CD4-positive, alpha-beta T cell treated with Interleukin-17A for 1 hour (primary cell): Measurements from ENCODE around the gene ZNF682.
"Not testable (repeated sequence)": the region's sequence is repeated elsewhere in the genome, so short reads cannot be mapped to it uniquely, and the experiment has no call there.

Experiments used
- DNase-seq: peaks from one replicate; pipeline ENCODE4 v3.0.0-alpha.2; 2020

ZNF682 gene

DNA sequence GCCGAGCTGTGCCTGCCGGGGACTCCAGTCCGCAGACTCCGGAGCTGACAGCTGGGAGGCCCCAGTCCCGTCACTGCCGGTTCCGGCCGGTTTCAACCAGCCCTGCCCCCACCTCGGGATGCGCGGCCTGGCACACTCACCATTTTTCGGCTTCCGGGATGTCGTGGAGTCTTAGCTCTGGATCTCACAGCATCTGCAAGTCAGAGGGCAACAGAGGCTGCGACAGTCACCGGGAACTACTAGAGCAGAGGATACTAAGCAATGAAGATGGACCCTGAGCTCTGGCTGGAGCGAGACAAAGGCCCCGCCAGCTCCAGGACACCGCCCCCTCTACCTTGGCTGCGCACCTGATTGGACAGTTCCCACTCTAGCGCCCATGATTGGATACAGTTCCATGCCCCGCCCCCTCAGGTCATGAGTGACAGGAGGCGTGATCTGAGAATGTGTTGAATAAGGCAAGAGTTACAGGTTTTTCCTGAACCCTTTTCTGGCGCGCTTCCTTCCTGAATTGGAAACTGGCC is at the start of gene ZNF682:
Gene ZNF682, minus strand, starts transcription at position 303 of the 521 bp plus-strand sequence. Its CDS starts 160 bp downstream, at position 143.
- DNase-seq: peak; percentile 97

DNA sequence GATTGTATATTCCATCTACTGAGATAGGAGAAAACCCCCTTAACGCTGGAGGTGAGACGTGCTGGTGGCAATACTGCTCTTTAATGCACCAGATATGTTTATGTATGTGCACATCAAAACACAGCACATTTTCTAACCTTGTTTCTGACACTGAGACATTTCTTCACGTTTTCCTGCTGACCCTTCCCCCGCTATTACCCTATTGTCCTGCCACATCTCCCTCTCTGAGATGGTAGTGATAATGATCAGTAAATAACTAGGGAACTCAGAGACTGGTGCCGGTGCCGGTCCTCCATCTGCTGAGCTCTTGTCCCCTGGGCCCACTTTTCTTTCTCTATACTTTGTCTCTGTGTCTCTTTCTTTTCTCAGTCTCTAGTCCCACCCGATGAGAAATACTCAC is 43.6 kb upstream of the ZNF682 start:
- not testable (repeated sequence) for DNase-seq

DNA sequence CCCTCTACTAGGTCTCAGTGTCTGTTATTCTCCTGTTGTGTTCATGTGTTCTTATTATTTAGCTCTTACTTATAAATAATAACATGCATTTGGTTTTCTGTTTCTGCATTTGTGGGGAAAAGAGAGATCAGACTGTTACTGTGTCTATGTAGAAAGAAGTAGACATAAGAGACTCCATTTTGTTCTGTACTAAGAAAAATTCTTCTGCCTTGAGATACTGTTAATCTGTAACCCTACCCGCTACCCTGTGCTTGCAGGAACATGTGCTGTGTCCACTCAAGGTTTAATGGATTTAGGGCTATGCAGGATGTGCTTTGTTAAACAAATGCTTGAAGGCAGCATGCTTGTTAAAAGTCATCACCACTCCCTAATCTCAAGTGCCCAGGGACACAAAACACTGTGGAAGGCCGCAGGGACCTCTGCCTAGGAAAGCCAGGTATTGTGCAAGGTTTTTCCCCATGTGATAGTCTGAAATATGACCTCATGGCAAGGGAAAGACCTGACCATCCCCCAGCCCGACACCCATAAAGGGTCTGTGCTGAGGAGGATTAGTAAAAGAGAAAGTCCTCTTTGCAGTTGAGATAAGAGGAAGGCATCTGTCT is 43.0 kb upstream of the ZNF682 start:
- not testable (repeated sequence) for DNase-seq

DNA sequence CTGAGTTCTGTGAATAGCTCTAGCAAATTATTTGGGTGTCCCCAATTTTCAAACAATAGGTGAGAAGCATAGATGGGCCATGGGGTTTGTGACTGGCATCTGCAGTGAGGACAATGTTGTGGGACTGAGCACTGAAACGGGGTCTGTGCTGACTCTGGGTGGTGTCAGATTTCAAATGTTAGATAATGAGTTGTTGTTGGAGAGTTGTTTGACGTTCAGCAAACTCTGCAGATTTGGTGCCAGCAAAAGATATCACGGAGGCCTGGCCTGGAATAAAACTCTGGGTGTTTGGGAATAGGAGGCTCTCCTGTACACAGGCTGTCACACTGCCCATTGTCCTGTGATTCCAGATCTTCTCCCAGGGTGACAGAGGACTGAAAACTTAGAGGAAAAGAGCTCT is 41.4 kb upstream of the ZNF682 start:
- DNase-seq: no peak

DNA sequence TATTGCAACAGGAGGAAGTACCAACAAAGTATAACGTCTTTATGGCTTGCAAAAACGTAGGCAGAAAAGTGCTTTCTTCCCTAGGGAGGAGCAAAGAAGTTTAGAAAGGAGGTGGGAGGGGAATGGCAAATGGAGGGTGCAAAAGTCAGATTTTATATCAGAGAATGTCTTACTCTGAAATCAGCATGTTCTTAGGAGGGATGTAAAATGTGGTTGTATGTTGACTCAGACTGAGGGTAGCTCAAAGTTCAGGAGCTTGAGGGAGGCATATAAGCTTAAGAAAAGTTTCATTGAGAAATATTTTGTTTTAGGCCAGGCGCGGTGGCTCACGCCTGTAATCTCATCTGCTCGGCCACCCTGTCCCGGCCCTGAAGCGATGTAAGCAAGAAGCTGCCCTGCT is 40.2 kb upstream of the ZNF682 start:
- DNase-seq: no peak

DNA sequence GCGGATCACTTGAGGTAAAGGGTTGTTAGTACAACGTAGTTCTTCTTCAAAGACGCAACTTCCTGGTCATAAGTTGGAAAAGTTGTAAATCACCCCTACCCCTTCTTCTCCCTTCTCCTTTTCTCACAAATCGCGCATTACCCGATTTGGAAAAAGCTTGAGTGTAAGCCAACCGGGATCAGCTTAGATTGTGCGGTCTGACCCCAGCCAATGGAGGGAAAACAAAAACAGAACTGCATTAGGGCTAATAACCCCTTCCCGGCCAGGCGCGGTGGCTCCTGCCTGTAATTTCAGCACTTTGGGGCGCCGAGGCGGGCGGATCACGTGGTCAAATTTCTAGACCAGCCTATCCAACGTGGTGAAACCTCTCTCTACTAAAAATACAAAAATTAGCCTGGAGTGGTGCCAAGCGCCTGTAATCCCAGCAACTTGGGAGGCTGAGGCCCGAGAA is 39.3 kb upstream of the ZNF682 start:
- DNase-seq: peak; percentile 7

DNA sequence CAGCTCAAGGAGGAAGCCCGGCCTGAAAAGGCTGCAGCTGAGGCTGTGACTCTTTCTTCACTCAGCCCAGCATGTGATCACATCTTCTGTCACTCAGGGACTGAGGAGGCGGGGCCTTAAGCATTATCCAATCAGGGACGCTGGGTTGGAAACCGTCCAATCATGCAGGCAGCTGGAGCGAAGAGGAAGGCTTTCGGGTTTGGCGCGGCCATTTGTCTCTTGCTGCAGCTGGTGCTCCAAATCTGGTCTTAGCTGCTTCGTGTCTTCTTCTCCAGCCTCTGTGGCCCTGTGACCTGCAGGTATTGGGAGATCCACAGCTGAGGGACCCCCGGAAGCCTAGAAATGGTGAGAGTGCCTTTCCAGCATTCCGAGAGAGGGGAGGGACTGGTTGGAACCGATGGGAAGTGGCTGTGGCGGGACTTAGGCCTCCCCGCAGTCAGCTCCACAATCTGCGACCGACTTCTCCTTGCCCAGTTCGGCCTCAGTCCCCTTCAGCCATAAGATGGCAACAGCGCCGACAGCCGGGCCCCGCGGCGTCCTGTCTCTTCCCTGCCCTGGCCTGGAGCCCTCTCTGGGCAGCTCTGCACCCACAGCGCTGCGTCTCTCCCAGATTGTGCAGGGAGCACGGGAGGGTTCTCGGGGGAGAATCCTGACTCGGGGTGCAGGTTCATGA is 38.6 kb upstream of the ZNF682 start, which contains the start of gene ZNF90:
Gene ZNF90, plus strand, starts transcription at position 210 of the 673 bp plus-strand sequence. Its CDS starts 133 bp downstream, at position 343.
- peak; percentile 93 for DNase-seq

DNA sequence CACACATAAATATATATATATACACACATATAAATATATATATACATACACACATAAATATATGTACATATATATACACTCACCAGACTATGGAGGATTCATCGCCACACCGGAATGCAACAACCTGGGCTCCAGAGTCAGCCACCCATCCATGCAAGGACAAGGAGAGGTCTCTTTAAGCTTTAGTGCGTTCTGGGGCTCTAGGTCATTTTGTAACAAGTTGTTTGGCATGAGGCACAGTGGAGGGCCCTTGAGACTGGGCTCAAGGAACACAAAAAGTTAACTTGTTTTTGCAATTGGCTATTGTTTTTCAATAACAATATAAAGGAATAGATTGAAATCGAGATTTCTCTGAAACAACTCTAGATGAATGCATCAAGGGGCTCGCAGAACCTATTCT is 33.6 kb upstream of the ZNF682 start:
- no peak for DNase-seq

DNA sequence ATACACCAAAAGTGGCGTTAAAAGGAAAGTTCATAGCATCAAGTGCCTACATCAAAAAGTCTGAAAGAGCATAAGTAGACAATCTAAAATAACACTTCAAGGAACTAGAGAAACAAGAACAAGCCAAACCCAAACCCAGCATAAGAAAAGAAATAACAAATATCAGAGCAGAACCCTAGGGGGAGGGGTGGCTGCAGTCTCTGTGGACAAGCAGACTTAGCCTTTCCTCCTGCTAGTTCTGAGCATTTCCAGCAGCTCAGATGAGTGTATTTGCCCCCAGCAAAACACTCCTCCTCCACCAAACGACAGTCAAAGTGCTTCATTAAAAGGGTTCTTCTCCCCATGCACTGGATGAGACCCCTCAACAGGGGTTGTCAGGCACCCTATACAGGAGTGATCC is 31.4 kb upstream of the ZNF682 start:
- DNase-seq: no peak

DNA sequence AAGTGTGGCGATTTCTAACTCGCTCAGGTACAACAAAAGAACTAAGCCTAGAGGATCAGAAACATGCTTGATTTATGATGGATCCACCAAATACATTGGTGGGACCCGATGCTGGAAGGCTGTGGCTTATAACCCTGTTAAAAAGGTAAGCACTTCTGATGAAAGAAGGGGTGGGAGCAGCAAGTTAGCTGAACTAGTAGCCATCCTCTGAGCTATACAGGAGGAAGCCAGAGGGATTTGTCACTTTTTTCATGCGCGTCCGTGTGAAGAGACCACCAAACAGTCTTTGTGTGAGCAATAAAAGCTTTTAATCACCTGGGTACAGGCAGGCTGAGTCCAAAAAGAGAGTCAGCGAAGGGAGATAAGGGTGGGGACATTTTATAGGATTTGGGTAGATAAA is 29.3 kb upstream of the ZNF682 start:
- not testable (repeated sequence) for DNase-seq

DNA sequence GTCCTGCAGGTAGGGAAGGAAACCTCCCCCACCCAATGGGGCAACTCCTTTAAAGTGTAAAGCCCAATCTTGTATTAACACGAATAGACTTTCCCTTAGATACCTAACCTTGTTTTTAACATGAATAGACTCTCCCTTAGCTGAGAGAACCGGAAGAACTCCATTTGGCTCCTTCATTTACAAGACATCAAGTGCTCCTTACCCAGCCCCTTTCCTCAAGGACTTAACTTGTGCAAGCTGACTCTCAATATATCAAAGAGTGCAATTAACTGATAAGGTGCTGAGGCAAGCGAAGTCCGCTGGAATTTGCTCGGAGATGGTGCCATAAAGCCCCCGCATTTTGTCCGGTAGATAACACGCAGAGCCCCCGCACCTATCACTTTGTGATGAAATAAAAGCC is 28.6 kb upstream of the ZNF682 start:
- no peak for DNase-seq

DNA sequence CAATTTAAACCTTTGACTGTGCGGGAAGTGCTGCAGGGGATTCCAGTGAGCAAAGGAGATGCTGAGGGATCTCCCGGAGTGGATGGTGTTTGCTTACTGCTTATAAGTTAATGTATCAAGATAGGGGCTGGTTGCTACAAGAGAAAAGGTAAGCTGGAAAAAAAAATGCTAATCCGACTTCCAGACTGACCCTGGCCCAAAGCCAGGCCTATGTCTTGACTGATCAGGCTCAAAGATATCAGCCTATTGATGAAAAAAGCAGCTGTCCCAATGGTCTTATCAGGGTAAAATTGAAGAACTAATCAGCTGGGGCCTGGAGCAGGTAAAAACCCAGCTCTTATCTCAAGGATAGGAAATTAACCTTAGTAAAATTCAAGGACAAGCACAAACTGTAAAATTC is 27.6 kb upstream of the ZNF682 start:
- DNase-seq: no peak

DNA sequence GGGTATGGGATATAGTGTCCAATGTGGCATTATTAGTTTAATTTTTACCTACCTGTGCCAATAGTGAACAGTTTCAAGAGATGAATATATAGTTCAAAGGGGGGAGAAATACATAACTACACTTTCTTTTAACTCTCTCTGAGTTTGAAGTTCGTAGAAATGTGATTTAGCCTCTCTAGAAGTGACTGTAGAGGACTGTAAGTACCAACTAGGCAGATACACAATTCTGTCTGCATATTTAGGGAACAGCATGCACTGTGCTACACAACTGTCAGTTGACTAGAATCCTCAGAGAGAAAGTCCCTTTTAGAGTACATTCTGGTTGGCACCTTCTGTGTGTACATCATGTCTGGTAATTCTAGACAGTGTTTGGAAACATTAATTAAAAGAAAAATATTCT is 21.0 kb upstream of the ZNF682 start:
- DNase-seq: no peak

DNA sequence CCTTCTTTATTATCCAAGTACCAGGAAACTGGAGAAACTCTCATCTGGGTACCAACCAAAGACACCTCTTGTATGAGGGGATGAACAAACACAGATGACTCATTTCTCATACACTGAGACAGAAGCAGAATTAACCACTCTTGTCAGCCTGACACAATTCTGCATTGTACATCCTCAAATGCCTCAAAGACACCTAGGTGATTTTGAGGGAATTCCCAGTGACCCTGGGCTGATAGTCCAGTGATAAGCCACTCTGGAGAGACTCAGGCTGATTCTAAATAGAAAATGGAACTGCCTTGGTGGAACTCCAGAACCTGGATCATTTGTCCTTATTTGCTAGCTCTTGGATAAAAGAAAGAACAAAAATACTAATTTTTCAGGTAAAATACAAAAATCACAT is 19.4 kb upstream of the ZNF682 start:
- DNase-seq: not testable (repeated sequence)

DNA sequence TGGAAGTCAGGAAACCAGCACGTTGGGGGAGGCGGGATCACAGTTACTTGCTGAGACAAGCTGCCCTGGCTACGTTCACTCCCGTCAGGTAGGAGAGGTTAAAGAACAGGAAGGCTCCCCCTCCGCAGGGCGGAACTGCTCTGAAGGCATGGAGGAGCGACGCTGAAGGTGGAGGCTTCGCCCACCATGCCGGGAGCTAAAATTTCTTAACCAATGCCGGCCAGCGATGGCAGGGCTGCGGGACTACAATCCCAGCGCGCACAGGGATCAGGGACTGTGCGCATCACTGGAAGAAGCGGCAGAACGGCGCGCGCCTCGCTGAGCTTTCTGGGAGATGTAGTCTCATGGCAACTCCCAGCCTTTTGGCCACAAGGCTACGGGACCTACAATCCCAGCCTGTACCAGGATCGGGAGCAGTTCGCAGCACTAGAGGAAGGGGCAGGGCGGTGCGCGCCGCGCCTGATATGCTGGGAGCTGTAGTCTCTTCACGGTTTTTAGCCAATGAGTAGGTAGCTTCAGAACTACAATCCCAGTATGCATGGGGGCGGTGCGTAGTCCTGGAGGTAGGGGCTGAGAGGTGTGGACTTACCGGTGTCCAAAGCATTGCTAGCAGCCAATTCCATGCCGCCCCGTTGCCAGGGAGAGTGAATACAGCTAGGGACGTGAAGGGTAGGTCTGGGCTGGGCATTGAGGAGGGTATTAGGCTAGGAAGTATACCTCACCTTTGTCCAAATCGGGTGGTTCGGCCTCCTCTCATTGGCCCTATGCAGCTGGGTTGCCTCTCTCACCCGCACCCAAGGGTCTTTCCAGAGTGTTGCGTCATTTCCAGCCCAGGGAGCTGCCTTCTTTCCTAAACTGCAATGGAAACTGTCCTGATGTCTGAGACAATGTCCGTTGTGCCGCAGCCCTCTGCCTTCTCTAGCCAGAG is 12.8 kb upstream of the ZNF682 start:
- DNase-seq: peak; percentile 74

DNA sequence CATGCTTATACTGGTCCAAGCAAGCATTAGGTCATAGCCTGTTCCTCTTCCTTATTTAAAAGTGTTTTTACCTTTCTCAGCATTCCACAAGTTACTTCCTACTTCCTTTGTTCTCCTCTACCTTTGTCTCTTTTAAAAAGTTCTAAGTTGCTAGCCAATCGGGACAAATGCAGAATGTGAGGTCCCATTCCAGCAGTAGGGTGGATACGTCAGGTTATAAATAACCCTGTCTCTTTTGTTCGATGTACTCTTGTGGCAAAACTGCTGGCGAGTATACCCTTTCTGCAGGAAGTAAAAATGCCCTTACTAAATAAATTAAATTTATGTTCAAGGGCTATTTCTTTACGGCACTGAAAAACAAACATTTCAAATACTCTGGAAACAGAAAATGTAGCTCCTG is 6.4 kb upstream of the ZNF682 start:
- DNase-seq: not testable (repeated sequence)

DNA sequence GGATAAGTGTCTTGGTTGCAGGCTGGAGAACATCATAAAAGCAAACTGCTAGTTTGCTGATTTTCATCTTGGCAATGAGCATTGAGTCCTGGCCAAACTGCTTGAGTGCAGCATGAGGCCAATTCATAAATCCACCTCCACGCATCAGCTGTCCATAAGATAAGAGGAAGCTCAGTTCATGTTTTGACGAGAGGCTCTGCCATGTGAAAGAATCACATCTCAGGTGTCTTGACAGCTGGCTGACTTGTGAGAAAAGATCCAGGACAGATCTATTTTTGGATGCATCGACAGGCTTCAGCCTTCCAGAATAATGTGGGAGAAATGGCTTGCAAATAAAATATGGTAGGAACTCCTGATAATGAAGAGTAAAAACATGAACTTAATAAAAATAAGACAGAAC is 5.4 kb upstream of the ZNF682 start:
- no peak for DNase-seq

DNA sequence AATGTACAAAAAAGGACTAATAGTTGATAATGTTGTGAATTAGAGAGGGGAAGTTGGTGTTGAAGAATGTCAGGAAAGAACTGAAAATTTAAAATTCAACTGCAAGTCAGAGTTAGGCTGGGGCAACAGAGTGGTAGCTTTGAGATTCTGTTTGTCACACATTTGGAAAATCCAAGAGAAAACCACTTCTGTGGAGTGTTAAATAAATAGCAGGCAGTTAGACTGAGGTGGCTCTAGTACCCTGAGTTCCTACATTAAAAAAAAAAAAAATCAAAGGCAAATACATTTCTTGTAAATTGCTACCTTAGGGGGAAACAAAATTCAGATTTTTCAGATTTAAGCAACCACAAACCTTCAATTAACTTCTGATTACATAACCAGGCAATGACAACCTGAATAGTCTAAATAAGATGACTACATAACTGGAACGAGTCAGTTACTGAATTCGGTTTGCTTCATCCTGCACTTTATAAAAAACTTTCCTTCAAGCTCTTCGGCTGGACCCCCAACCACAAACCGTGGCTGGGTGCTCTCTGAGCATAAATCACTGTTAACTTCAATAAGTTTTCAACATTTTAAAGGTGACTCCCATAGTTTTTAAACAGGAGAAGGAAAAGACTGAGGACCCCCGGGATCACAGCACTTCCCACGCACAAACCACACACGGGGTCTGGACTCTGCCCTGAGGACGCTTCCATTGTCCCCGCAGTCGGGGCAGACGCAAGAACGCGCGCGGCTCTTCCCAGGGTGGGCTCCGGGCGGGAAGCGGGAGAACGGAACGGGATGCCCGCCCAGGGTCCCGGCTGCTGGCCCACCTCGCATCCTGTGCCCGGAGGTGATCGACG is 725 bp downstream of the ZNF682 start:
- peak; percentile 21 for DNase-seq

DNA sequence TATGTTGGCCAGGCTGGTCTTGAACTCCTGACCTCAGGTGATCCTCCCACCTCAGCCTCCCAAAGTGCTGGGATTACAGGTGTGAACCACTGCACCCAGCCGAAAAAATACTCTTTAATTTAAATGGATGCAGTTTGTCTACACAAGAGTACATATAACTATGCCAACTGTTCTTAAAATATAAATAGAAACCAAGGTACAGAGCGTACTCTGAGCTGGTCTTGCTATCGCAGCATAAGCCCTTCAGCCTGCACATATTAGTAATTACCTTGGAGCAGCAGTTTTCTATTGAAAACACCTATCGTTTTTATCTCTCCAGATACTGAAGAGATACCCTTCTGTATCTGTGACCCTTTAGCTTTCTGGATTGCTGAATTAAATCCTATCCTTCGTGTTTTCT is 3.4 kb downstream of the ZNF682 start:
- DNase-seq: no peak

DNA sequence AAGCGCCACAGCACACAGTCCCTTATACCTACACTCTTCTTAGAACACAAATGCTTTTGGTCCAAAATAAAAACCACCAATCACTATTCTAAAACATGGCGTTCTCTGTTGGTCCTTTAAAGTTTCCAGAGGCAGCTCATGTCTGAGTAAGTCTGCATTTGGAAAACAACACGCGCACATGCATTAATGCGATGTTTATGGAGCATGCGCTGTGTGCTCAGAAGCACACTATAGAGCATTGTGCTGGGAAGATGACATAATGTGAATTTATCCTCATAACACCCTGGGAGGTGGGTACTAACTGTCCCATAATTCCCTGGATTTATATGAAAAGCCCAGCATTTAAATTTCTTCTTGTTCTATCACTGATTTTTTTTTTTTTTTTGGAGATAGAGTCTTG is 10.7 kb downstream of the ZNF682 start:
- DNase-seq: no peak

DNA sequence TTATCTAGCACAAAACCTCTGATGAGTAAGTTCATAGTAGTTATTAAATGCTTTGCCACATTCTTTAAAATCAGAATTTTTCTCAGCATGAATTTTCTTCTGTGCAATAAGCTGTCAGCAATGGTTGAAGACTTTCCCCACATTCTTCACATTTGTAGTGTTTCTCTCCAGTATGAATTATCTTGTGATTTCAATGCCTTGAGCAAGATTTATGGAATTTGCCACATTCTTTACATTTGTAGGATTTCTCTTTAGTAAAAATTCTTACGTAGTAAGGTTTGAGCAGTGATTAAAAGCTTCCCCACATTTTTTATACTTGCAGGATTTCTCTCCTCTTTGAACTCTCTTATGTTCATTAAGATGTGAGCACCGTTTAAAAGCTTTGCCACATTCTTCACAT is 33.6 kb downstream of the ZNF682 start:
- DNase-seq: no peak

DNA sequence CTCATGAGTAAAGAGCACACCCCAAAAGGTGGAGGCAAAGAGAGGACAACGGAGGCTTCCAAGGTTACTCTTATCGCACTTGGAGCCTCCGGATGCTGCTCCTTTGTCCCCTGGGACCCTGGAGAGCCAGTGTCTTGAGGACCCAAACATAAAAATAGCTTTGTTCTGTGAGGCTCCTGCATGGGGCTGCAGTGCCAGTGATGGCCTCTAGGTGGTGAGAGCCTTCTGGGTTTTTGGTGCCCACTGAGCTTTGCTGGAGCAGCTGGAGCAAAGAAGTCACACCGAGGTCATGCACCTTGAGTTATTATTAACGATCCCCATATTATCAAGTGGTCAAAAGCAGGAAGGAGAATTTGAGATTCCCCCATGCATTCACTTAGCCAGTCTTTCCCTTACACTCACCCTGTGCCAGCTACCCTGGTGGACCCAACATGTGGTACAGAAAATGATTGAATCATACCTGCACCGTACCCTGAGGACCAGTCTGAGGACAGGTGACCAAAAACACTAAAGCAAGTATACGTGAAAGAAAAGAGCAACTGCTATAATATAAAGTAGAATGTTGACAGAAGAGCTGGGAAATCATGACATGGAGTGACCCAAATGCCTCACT is 41.5 kb downstream of the ZNF682 start:
- DNase-seq: peak; percentile 52
